SH-SY5Y (cell line): ENCODE results near the gene VEZT.

Experiments used
- GATA2 ChIP-seq: IDR thresholded peaks from 2 replicates; pipeline ENCODE4 v1.6.1; 2011; ENCODE audit warnings: mild to moderate bottlenecking, low read depth, low read length
- GATA3 ChIP-seq: IDR thresholded peaks from 2 replicates; pipeline ENCODE4 v1.6.1; 2011; ENCODE audit warnings: low read depth, mild to moderate bottlenecking, low read length, moderate library complexity

DNA sequence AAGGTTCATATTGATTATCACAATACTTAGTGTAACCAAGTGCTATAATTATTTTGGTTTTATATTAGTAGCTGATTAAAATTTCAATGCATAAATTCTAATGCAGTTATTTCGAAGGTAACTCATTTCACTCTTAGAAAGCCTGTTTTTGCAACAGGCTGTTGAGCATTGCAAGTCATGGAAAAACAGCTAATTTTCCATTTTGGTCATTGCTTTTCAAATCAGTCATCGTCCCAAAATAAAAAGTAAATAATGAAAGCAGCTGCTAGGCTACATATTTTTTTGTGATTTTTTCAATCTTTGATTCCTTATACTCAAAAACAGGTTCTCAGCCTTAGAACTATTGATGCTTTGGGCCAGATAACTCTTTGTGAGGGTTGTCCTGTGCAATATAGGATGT lies 22.9 kb downstream of the VEZT start:
- TF ChIP-seq GATA2 (no peak), GATA3 (no peak)
